ENCODE measurements around the gene OTUD7B.
"Not testable (repeated sequence)": the region's sequence is repeated elsewhere in the genome, so short reads cannot be mapped to it uniquely, and the experiment has no call there.

OTUD7B gene

DNA sequence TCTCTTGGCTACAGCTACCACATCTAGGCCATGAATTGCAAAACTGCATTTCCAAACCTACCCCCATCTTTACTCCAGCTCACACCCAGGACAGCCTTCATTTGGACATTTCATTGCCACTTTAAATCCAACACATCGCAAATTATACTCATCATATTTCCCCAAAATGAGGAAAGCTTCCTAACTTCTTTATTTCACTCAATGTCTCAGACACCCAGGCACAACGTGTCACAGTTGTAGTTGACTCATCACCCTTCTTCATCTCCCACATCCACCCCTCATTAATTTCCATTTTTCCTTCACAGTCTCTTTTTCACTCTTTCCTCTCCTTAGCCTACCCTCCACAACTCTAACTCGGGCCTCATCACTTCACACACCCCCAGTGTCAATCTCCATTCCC lies 6.7 kb downstream of the OTUD7B start:
- no peak for DNase-seq (ENCODE audit: low read depth)

DNA sequence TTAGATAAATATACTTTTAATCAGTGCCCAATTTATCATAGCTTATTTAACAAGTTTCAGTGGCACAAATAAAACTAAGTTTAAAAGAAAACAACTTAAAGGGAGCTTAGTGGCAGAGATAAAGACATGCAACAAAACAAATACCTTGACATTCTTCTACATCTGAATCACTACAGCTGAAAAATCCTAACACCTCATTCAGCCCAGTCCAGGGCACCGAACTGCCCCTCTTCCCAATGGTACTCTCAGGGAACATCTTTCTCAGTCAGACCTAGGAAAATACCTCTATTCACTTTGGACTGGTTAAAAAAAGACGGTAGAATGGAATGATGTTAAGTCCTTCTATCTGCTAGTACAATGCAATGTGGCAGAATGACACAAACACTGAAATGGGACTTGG lies 8.3 kb downstream of the OTUD7B start:
- no peak for DNase-seq (ENCODE audit: low read depth)

DNA sequence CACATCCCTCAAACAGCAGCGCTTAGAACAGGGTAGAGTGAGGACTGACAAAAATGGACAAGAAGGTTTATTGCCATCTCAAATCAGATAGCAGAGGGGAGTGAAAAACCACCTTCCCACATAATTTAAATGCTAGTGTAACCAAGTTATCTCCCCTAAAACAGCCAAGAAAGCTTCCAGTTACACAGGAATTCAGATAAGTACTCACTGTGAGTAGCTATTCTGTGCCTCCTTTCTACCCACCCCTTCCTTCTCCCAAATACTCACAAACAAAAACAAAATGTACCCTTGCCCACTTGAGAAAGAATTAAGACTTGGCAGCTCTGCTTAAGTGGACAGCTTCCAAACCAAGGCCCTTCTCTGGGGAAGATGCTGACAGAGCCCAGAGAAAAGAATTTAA lies 9.1 kb downstream of the OTUD7B start:
- no peak for DNase-seq (ENCODE audit: low read depth)

DNA sequence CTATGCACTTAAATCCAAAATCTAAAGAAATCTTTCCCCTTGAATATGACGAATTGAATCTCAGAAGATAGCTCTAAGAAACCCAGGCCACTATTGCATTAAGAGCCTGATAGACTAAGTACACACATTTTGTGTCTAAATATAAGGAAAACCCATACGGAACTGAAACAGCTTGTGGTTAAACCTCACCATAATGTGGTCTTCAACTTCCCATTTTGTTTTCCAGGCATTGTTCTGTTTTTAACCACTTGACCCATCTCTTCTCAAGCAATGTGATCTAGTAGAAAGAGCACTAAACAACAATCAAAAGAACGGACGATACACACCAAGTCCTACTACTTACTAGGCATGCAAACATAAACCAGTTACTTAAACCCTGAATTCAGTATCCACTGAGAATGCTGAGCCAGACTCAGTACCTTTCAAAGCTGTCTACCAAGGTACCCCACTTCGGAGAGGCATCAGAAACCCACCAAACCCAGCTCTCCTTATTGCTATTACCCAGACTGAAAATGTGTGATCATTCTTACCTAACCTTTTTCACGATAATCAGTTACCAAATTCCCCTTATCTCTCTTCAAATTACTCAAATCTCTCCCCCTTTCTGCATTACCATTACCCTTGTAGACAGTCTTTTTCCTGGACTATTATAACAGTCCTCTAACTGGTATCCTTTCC lies 12.8 kb downstream of the OTUD7B start:
- DNase-seq (ENCODE audit: low read depth), result no peak

GRCh38 chr1:149995927-149996326 lies 14.6 kb downstream of the OTUD7B start:
- DNase-seq (ENCODE audit: low read depth), result peak; percentile 80

GRCh38 chr1:149993764-149994163 lies 16.8 kb downstream of the OTUD7B start:
- no peak for DNase-seq (ENCODE audit: low read depth)

DNA sequence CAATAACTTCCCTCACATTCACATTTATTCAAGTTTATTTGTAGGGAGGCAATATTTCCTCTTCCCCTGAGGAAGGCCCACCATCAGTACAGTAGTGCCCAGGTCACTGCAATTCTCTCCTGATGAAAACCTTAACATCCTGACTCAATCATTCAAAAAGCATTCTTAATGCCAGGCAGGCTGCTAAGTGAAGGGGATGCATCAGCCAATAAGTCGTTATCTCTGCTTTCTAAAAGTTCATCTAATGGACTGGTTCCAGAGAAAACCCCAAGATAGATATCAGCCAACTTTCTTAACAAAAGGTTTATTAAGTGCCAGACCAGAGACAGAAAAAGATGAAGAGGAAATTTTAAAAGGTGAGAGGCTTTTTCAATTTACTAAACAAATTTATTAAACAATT lies 17.3 kb downstream of the OTUD7B start:
- no peak for DNase-seq (ENCODE audit: low read depth)

GRCh38 chr1:149987297-149987595 lies 23.3 kb downstream of the OTUD7B start:
- DNase-seq (ENCODE audit: low read depth), result no peak

GRCh38 chr1:149986486-149987296 lies 23.8 kb downstream of the OTUD7B start:
- peak; percentile 86 for DNase-seq (ENCODE audit: low read depth)

GRCh38 chr1:149979972-149980540 lies 30.5 kb downstream of the OTUD7B start:
- DNase-seq (ENCODE audit: low read depth), result no peak

DNA sequence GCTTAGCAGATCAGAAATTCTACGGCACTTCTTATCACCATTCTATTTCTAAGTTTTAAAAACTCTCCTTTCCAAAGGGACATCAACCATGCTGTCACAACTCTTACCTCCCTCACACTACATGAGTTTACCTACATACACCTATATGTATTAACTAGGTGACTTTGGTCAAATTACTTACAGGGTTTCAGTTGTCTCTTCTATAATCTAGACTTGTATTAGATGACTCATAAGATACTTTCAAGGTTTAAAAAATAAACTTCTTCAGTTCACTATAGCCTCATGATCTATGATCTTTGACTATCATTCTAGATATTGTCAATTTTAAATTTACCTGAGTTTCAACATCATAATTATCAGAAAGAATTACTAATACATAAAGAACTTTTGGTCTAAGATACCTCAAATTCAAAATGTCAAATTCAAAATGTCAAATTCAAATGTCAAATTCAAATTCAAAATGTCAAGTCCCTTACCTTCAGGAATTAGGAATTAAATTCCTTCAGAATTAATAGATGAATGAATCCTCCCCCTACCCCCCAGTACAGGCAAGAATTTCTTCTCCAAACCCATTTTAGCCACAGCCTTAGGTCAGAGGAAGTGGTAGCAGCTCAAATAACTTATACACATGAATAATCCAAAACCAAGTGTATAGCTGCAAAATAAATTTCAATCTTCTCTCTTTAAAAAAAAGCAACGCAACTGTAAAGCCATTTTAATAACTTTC lies 31.1 kb downstream of the OTUD7B start:
- DNase-seq (ENCODE audit: low read depth), result no peak

GRCh38 chr1:149978547-149979023 lies 31.9 kb downstream of the OTUD7B start:
- peak; percentile 40 for DNase-seq (ENCODE audit: low read depth)

DNA sequence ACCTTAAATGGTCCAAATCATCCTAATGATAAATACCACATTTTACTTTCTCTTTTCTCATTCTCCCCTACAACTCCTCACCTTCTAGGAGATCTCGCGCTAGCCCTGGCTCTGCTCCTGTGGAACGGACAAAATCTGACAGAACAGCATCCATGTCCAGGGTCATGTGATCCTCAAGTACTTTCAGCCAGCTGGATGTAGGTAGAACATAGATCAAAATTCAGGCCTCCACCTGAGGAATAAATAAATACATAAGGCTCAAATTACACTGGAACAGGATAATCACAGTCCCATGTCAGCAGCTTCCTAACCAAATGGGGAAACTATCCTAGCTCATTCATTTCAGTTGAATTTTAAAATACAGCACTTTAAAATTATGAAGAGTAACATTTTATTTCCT lies 33.2 kb downstream of the OTUD7B start:
- no peak for DNase-seq (ENCODE audit: low read depth)

DNA sequence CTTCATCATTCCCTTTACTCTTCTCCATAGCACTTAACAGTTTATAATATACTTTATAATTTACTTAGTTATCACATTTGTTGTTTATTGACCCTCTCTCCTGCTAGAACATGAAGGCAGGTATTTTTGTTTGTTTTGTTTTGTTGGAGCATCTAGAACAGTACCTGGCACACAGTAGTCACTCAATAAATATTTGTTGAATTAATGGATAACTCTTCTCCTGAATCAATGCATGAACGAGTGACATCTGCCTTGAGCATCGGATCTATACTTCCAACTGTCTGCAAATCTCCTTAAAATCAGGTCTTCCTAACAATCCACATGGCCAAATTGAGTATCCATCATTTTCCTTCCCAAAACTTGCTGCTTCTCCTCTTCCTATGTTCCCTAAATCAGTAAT lies 38.0 kb downstream of the OTUD7B start:
- no peak for DNase-seq (ENCODE audit: low read depth)

DNA sequence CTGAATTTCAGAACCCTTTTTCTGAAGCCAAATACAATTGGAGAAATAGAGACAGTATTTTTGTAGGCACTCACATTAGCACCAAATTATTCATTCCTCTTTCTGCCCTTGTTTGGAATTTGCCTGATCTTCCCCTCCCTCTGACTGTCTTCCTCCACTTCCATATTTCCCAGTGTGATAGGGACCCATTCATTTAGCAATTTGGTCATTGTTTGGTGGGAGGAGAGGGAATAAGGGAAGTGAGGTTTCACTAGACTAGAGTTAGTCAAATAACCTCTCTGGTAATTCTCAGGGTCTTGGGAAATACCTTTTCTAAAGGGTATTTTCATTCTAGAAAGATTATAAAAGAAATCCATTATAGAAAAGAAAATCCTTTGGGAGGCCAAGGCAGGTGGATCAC lies 42.9 kb downstream of the OTUD7B start:
- no peak for DNase-seq (ENCODE audit: low read depth)

GRCh38 chr1:149967041-149967440 lies 43.5 kb downstream of the OTUD7B start:
- peak; percentile 30 for DNase-seq (ENCODE audit: low read depth)

GRCh38 chr1:149966405-149966804 lies 44.1 kb downstream of the OTUD7B start:
- DNase-seq (ENCODE audit: low read depth), result no peak

GRCh38 chr1:149965440-149965839 lies 45.1 kb downstream of the OTUD7B start:
- DNase-seq (ENCODE audit: low read depth), result no peak

DNA sequence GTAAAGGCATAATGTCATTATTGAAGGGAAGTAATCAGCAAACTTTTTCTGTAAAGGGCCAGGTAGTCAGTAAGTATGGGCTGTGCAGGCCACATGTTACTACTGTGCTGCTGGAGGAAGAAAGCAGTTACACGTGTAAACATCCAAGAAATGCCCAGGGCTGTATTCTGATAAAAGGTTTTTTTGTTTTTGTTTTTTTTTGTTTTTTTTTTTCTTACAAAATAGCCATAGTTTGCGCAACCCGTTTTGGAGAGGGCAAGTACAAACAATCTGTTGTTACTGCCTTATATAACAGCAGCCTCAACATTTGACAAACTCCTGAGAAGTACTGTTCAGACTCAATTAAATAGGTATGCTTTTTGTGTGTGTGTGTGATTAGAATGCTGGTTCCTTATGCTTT lies 47.2 kb downstream of the OTUD7B start:
- no peak for DNase-seq (ENCODE audit: low read depth)

DNA sequence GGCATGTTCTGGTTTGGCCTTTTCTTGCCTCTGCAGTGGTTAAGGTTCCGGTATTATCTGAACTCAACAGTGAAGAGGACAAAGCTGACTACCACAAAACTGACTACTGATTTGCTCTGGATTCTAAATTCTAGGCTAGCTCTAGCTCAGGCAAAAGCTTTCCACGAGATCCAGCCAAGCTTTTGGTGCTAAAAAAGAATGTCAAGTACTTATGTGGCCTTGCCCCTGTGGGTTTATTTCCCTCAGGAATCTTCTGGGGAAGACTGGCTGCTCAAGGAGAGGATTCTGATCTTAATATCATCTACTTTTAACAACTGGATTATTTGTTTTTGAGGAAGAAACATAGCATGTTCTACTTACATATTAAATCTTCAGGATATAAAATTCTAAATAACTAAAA lies 47.8 kb downstream of the OTUD7B start:
- no peak for DNase-seq (ENCODE audit: low read depth)

GRCh38 chr1:149962039-149962647 lies 48.4 kb downstream of the OTUD7B start:
- DNase-seq (ENCODE audit: low read depth), result peak; percentile 83

GRCh38 chr1:149957548-149957947 lies 53.0 kb downstream of the OTUD7B start:
- not testable (repeated sequence) for DNase-seq (ENCODE audit: low read depth)

All from iris pigment epithelial cell (primary cell).